Stimulated activated effector memory CD8-positive, alpha-beta T cell treated with anti-CD3 and anti-CD28 coated beads, Interleukin-12 subunit alpha, Interleukin-12 subunit beta, amount 100 ng/mL, for 72 hours (primary cell): Measurements from ENCODE around the gene ALOX5.

Experiments used
- ATAC-seq: fragments of 150-1000 bp; cut with Tn5 transposase; 2 replicates; pipeline ENCODE4 v1.10.0; 2021
- DNase-seq, 2 donors: peaks; one replicate each; pipeline ENCODE4 v3.0.0; 2021 to 2022; ENCODE audit warnings: low spot score in 2 of 2
- H3K27ac Mint-ChIP-seq: one replicate; pipeline ENCODE4 v1.8.0; 2022; ENCODE audit warnings: mild to moderate bottlenecking, mixed read lengths
- H3K36me3 Mint-ChIP-seq: one replicate; pipeline ENCODE4 v1.8.0; 2022; ENCODE audit warnings: mild to moderate bottlenecking, mixed read lengths
- H3K4me1 Mint-ChIP-seq: one replicate; pipeline ENCODE4 v1.8.0; 2022; ENCODE audit warnings: mixed read lengths
- H3K4me3 Mint-ChIP-seq: one replicate; pipeline ENCODE4 v1.8.0; 2022; ENCODE audit warnings: mild to moderate bottlenecking, mixed read lengths
- H3K9me3 Mint-ChIP-seq: one replicate; pipeline ENCODE4 v1.8.0; 2022; ENCODE audit warnings: mixed read lengths

The ALOX5 gene

DNA sequence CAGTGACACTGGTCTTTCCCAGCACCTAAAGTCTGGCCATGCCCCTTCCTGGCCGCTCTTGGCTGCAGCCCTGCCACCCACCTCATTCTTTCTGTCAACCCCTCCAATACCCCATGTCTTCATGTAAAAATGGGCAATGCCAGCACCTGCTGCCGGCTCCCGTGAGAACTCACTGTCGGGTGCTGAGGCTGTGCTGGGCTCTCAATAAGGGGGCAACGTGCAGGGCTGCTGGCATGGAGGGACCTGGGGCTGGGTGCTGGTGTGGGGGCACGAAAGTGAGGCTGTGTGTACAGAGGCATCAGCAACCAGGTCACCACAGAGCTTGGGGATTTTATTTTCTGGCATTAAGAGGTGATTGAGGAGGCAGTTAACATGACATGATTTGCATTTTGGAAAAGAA is 65.3 kb downstream of the ALOX5 start:
- Mint-ChIP-seq H3K27ac (peak overlapping the region; percentile 39), H3K4me3 (no peak overlapping the region), H3K36me3 (no peaks in the 10 kb centered on the region), H3K9me3 (no peaks in the 10 kb centered on the region), H3K4me1 (peaks cover 5% of the 10 kb centered on the region)
- DNase-seq (no peak), ATAC-seq (no peak)

DNA sequence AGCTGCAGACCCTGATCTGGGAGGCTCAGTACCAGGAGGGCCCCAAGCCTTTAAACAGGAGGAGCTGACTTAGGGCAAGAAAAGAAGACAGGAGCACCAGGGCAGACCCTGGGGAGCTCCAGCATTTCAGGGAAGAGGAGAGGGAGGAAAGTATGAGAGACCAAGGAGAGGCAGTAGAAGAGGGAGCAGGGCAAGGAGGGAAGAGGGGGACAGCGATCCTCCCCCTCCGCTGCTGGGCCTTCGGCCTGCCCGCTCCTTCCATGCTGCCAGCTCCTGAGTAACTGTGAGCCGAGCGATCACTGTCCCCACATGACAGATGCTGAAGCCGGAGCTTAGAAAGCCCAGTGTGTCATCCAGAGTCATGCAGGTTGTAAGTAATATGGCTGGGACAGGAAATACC is 65.9 kb downstream of the ALOX5 start:
- DNase-seq, result no peak
- no peak for ATAC-seq
- peaks cover 5% of the 10 kb centered on the region for H3K4me1 Mint-ChIP-seq
- H3K36me3 Mint-ChIP-seq, result no peaks in the 10 kb centered on the region
- no peak overlapping the region for H3K4me3 Mint-ChIP-seq
- peak overlapping the region; percentile 39 for H3K27ac Mint-ChIP-seq
- H3K9me3 Mint-ChIP-seq, result no peaks in the 10 kb centered on the region

DNA sequence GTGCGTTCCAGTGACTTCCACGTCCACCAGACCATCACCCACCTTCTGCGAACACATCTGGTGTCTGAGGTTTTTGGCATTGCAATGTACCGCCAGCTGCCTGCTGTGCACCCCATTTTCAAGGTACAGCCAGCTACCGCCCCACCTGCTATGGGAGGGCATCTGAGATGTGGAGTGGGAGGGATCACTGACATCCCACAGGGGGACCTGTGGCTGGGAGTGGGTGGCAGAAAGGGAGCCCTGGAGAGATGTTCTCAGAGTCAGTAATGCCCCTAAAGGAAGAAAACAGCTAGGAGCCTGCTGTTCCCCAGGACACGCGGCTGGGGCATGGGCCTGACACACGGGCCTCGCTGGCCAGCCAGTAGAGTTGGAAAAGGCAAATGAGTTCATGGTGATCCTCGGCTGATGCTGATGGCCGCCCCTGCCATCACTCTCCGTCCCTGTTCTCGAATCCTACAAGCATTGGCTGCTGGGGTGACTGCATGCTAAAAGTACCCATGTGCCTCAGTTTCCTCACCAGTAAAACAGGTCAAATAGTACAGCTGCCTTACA is 66.6 kb downstream of the ALOX5 start:
- H3K27ac Mint-ChIP-seq, result peak overlapping the region; percentile 43
- peaks cover 5% of the 10 kb centered on the region for H3K4me1 Mint-ChIP-seq
- ATAC-seq (no peak), DNase-seq (no peak)
- H3K4me3 Mint-ChIP-seq, result no peak overlapping the region
- H3K9me3 Mint-ChIP-seq, result no peaks in the 10 kb centered on the region
- no peaks in the 10 kb centered on the region for H3K36me3 Mint-ChIP-seq

DNA sequence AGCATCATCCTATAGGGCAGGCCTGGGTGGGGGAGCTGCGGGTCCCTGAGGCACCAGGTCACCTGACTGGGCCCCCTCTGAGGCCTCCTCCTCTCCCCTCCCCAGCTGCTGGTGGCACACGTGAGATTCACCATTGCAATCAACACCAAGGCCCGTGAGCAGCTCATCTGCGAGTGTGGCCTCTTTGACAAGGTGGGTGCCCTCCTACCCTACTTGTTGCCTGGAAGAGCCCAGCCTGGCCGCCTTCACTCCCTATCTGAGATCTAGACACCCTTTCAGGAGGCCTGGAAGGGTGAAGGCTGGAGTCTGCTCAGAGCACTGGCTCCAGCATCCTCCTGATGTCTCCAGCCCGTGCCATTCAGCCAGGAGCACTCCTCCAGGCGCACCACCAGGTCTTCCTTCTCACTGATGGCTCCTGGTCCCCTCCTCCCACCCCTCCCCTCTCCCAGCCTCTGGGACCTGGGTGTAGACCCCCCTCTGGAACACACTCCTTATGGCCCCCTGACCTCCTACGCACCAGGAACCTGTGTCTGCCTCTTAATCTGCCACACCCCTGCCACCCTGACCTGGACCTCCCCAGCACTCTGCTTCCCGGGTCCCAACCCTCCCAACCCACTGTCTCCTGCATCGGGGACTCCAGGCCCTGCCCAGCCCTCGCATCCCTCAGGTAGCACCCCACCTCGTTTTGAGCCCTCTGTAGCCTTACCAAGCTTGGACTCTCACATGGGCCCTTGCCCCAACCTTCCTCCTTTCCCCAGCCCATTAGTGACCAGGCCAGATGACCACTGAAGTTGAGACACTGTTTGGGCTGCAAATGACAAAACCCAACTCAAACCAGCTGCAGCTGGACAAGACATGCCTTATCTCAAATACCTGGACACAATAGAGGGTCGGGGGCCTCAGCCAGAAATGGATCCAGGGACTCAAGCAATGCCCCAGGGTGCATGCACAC is 67.5 kb downstream of the ALOX5 start:
- Mint-ChIP-seq H3K27ac (peak overlapping the region; percentile 69), H3K4me1 (peaks cover 5% of the 10 kb centered on the region), H3K9me3 (no peaks in the 10 kb centered on the region), H3K36me3 (no peaks in the 10 kb centered on the region), H3K4me3 (no peak overlapping the region)
- no peak for DNase-seq
- no peak for ATAC-seq

DNA sequence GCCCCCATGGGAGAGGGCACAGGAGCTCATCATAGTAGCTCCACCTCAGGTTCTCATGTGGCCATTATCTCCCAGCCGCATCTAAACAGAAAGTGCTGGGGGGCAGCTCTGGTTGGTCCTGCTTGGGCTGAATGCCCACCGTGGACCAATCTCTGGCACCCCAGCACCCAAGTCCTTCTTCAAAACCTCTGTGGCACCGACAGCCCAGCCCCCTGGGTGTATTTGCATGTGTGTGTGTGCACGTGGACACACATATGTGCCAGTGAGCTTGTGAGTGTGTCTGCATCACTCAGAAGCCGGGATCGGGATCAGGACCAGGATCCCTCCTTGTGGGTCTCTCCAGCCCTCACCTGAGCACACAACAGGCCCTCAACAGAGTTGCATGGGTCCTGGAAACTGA is 68.2 kb downstream of the ALOX5 start:
- ATAC-seq (no peak), DNase-seq (no peak)
- Mint-ChIP-seq H3K27ac (peak overlapping the region; percentile 69), H3K9me3 (no peaks in the 10 kb centered on the region), H3K4me1 (peaks cover 5% of the 10 kb centered on the region), H3K36me3 (no peaks in the 10 kb centered on the region), H3K4me3 (no peak overlapping the region)

DNA sequence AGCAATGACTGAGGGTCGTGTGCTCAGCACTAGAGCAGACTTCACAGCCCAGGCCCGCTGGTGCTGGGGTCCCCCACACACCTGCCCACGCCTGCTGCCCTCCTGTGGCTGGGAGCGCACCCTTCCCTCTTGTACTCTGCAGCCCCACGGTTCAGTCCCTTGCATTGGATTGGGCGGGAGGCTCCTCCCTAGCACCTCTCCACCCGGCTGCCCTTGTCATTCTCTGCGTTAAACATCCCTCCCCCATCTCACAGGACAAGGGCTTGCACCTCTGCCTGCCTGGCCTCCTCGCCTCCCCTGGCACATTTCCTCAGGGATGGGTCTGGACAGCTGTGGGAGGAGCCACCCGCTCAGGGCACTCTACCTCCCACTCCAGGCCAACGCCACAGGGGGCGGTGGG is 68.6 kb downstream of the ALOX5 start:
- Mint-ChIP-seq H3K27ac (peak overlapping the region; percentile 69), H3K4me3 (no peak overlapping the region), H3K9me3 (no peaks in the 10 kb centered on the region)

DNA sequence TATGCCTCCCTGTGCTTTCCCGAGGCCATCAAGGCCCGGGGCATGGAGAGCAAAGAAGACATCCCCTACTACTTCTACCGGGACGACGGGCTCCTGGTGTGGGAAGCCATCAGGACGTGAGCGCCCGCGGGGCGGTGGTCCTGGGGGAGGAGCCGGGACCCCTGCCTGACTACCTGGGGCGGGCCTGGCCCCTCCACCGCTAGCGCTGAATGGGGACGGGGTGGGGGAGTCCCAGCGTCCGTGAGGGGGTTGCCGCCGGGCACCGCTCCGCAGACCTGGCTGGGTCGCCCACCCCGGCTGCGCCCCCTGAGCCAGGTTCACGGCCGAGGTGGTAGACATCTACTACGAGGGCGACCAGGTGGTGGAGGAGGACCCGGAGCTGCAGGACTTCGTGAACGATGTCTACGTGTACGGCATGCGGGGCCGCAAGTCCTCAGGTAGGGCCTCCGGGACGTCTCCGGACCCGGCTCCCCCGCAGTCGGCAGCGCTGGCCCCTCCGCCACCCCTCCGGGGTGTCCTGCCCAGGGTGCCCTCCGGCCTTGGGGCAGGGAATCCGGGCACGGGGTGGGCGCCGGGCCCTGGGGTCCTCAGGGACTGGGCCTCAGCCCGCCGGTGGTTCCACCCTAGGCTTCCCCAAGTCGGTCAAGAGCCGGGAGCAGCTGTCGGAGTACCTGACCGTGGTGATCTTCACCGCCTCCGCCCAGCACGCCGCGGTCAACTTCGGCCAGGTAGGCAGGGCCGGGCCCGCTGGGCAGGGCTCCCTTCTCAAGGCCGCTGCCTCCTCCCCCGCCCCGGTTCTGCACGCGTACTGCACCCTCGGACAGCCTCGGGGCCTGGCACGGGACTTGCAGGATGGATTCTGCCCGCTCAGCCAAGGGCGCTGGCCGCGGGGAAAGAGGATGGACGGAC is 69.3 kb downstream of the ALOX5 start:
- Mint-ChIP-seq H3K9me3 (no peaks in the 10 kb centered on the region), H3K4me1 (peaks cover 5% of the 10 kb centered on the region), H3K4me3 (no peak overlapping the region), H3K27ac (no peak overlapping the region), H3K36me3 (no peaks in the 10 kb centered on the region)
- no peak for DNase-seq
- ATAC-seq, result no peak

More for the DNA sequence above, 68.6 kb downstream of the ALOX5 start:
- no peak for ATAC-seq
- H3K36me3 Mint-ChIP-seq, result no peaks in the 10 kb centered on the region
- DNase-seq, result no peak
- peaks cover 5% of the 10 kb centered on the region for H3K4me1 Mint-ChIP-seq

DNA sequence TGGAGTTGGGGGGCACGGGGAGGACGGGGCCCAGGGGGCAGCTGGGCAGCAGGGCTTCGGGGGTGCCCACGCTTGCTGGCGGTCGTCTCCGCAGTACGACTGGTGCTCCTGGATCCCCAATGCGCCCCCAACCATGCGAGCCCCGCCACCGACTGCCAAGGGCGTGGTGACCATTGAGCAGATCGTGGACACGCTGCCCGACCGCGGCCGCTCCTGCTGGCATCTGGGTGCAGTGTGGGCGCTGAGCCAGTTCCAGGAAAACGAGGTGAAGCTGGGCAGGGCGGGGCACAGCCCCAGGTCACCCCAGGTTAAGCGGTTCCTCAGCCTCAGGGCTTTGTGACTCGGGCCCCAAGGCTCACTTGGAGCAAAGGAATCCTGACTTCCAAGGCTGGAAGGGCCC is 70.0 kb downstream of the ALOX5 start:
- no peaks in the 10 kb centered on the region for H3K9me3 Mint-ChIP-seq
- DNase-seq (no peak), ATAC-seq (no peak)
- peaks cover 5% of the 10 kb centered on the region for H3K4me1 Mint-ChIP-seq
- no peaks in the 10 kb centered on the region for H3K36me3 Mint-ChIP-seq
- H3K4me3 Mint-ChIP-seq, result no peak overlapping the region
- H3K27ac Mint-ChIP-seq, result no peak overlapping the region

DNA sequence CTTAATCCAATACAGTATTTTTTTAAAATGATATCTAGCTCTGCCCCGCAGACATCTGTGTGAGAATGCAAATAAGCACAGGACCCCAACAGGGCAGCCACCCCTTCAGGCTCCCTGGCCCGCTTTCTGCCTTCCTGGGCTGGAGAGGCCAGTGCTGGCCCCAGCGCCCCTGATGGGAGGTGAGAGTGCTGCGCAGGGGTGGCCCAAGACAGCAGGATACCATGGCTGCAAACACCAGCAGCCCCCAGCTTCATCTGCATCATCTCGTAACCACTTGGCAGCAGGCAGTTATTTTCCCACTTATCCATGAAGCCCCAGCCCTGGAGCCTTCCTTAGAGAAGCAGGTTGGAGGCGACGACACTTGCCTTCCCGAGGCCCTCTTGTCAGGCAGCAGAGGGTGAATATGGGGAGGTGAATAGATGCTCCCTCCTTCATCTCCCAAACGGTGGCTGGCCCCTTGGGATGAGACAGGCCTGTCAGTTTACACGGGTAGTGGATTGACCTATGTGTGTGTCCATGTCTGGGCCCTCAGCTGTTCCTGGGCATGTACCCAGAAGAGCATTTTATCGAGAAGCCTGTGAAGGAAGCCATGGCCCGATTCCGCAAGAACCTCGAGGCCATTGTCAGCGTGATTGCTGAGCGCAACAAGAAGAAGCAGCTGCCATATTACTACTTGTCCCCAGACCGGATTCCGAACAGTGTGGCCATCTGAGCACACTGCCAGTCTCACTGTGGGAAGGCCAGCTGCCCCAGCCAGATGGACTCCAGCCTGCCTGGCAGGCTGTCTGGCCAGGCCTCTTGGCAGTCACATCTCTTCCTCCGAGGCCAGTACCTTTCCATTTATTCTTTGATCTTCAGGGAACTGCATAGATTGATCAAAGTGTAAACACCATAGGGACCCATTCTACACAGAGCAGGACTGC is 71.2 kb downstream of the ALOX5 start:
- no peak overlapping the region for H3K4me3 Mint-ChIP-seq
- DNase-seq (no peak), ATAC-seq (no peak)
- H3K4me1 Mint-ChIP-seq, result no peaks in the 10 kb centered on the region
- no peak overlapping the region for H3K27ac Mint-ChIP-seq
- no peaks in the 10 kb centered on the region for H3K36me3 Mint-ChIP-seq
- H3K9me3 Mint-ChIP-seq, result no peaks in the 10 kb centered on the region

DNA sequence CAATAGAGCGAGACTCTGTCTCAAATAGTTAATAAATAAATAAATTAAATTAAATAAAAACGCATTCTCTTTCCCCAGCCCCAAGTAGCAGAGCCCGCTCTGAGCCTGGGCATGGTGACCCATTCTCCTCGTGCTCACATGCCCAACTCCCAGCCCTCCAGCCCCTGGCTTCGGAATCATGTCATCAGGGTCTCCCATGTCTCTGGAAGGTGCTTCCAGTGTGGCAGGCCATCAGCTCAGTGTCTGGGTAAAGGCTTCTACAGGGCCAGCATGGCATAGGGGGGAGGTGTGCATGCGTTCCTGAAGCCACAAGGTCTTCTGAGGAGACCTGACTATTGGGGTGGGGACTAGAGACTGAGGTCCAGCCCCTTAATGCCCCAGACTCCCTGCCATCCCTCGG is 72.8 kb downstream of the ALOX5 start:
- Mint-ChIP-seq H3K4me1 (no peaks in the 10 kb centered on the region), H3K4me3 (no peak overlapping the region), H3K9me3 (no peaks in the 10 kb centered on the region), H3K27ac (no peak overlapping the region), H3K36me3 (no peaks in the 10 kb centered on the region)
- no peak for ATAC-seq
- DNase-seq, result no peak

DNA sequence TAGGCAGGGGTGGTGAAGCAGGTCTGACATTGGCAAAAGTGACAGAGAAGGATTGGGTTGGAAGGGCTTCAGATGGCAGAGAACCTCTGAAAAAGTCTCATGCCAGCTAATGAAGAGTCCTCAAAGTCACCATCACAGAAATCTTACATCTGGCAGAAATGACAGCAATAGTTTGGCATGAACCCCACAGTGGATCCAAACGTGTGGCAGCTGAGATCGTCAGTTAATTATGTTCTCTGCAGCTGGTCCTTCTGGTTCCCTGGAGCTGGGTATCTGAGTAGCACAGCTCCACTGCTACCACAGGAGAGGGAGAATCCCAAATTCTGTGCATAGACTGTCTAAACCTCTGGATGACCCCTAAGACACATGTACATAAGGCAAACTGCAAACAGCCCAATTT is 73.4 kb downstream of the ALOX5 start:
- Mint-ChIP-seq H3K4me3 (no peak overlapping the region), H3K36me3 (no peaks in the 10 kb centered on the region), H3K4me1 (no peaks in the 10 kb centered on the region), H3K27ac (no peak overlapping the region), H3K9me3 (no peaks in the 10 kb centered on the region)
- no peak for ATAC-seq
- no peak for DNase-seq

DNA sequence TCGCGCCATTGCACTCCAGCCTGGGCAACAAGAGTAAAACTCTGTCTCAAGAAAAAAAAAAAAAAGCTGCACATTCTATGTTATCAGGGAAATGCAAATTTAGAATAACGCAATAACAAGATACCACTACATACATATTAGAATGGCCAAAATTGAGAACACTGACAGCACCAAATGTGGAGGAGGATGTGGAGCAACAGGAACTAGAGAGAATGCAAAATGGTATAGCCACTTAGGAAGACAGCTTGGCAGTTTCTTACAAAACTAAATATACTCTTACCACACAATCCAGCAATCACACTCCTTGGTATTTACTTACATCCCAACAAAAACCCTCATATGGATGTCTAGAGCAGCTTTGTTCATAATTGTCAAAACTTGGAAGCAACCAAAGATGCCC is 76.8 kb downstream of the ALOX5 start:
- H3K4me1 Mint-ChIP-seq, result peaks cover 20% of the 10 kb centered on the region

DNA sequence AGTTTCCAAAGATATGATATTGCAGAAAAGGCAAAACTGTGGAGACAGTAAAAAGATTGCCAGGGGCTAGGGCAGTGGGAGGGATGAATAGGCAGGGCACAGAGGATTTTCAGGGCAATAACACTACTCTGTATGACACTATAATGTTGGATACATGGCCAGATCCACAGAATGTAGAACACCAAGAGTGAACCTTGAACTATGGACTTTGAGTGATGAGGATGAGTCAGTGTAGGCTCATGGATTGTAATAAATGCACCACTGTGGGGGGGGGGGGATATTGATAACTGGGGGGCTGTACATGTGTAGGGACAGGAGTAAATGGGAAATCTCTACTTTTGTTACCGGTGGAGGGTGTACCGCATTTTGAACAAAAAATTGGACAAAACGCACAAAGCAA is 77.4 kb downstream of the ALOX5 start:
- DNase-seq (no peak), ATAC-seq (no peak)
- H3K9me3 Mint-ChIP-seq, result no peaks in the 10 kb centered on the region
- no peak overlapping the region for H3K4me3 Mint-ChIP-seq
- no peaks in the 10 kb centered on the region for H3K36me3 Mint-ChIP-seq
- peaks cover 21% of the 10 kb centered on the region for H3K4me1 Mint-ChIP-seq
- no peak overlapping the region for H3K27ac Mint-ChIP-seq

More for the DNA sequence above, 76.8 kb downstream of the ALOX5 start:
- no peak for DNase-seq
- Mint-ChIP-seq H3K4me3 (no peak overlapping the region), H3K36me3 (no peaks in the 10 kb centered on the region), H3K9me3 (no peaks in the 10 kb centered on the region), H3K27ac (no peak overlapping the region)
- no peak for ATAC-seq

DNA sequence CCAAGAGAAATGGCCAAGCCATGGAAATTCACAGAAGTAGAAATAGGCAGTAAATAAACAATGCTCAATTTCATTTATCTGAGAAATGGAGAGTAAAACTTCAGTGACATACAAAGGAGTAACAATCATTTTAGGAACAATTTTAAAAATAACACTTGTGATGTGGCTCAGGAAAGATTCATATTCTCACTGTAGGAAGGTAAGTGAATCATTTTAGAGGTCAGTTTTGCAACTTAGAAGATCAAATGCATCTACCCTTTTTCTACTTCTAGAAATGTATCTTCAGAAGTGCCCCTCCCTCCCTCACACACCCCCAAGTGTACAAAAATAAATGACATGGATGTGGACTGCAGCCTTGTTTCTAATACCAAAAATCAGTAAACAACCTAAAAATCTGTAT is 78.3 kb downstream of the ALOX5 start:
- DNase-seq (no peak), ATAC-seq (no peak)
- Mint-ChIP-seq H3K4me3 (no peak overlapping the region), H3K36me3 (peaks cover 2% of the 10 kb centered on the region), H3K27ac (no peak overlapping the region), H3K4me1 (peaks cover 21% of the 10 kb centered on the region), H3K9me3 (no peaks in the 10 kb centered on the region)
